ENCODE measurements around the gene PORCN.

Gene PORCN

GRCh38 chrX:48476919-48477318, 31.9 kb upstream of the PORCN start:
- no peak for DNase-seq (ENCODE audit: low read depth in 2 of 2)

- DNase-seq (ENCODE audit: low read depth in 2 of 2): no peak
Measured at GRCh38 chrX:48477960-48478755, 30.6 kb upstream of the PORCN start.

GRCh38 chrX:48478806-48479205, 30.0 kb upstream of the PORCN start:
- no peak for DNase-seq (ENCODE audit: low read depth in 2 of 2)

- DNase-seq (ENCODE audit: low read depth in 2 of 2): no peak
Measured at GRCh38 chrX:48480142-48480541, 28.6 kb upstream of the PORCN start.

- no peak for DNase-seq (ENCODE audit: low read depth in 2 of 2)
Measured at GRCh38 chrX:48480583-48480982, 28.2 kb upstream of the PORCN start.

GRCh38 chrX:48482526-48482925, 26.3 kb upstream of the PORCN start:
- DNase-seq (ENCODE audit: low read depth in 2 of 2): no peak

- no peak for DNase-seq (ENCODE audit: low read depth in 2 of 2)
Measured at GRCh38 chrX:48487362-48487798, 21.4 kb upstream of the PORCN start.

- no peak for DNase-seq (ENCODE audit: low read depth in 2 of 2)
Measured at GRCh38 chrX:48488034-48488433, 20.8 kb upstream of the PORCN start.

- DNase-seq (ENCODE audit: low read depth in 2 of 2): no peak
Measured at GRCh38 chrX:48489296-48489695, 19.5 kb upstream of the PORCN start.

- no peak for DNase-seq (ENCODE audit: low read depth in 2 of 2)
Measured at GRCh38 chrX:48489892-48490291, 18.9 kb upstream of the PORCN start.

- DNase-seq (ENCODE audit: low read depth in 2 of 2): no peak
Measured at GRCh38 chrX:48490661-48491060, 18.1 kb upstream of the PORCN start.

GRCh38 chrX:48491809-48492208, 17.0 kb upstream of the PORCN start:
- no peak for DNase-seq (ENCODE audit: low read depth in 2 of 2)

- DNase-seq (ENCODE audit: low read depth in 2 of 2): no peak
Measured at GRCh38 chrX:48492293-48492910, 16.4 kb upstream of the PORCN start.

GRCh38 chrX:48493890-48494364, 14.9 kb upstream of the PORCN start:
- DNase-seq (ENCODE audit: low read depth in 2 of 2): no peak

- DNase-seq (ENCODE audit: low read depth in 2 of 2): no peak
Measured at GRCh38 chrX:48496660-48497059, 12.1 kb upstream of the PORCN start.

- no peak for DNase-seq (ENCODE audit: low read depth in 2 of 2)
Measured at GRCh38 chrX:48497871-48498270, 10.9 kb upstream of the PORCN start.

GRCh38 chrX:48498374-48498809, 10.4 kb upstream of the PORCN start:
- no peak for DNase-seq (ENCODE audit: low read depth in 2 of 2)

GRCh38 chrX:48504261-48504660, 4.5 kb upstream of the PORCN start:
- DNase-seq (ENCODE audit: low read depth in 2 of 2): no peak

- no peak for DNase-seq (ENCODE audit: low read depth in 2 of 2)
Measured at GRCh38 chrX:48505481-48505880, 3.3 kb upstream of the PORCN start.

GRCh38 chrX:48507246-48507645, 1.5 kb upstream of the PORCN start:
- DNase-seq (ENCODE audit: low read depth in 2 of 2): no peak

GRCh38 chrX:48509245-48509590, 426 bp downstream of the PORCN start:
- DNase-seq (ENCODE audit: low read depth in 2 of 2): no peak

- DNase-seq (ENCODE audit: low read depth in 2 of 2): no peak
Measured at GRCh38 chrX:48509619-48510018, 827 bp downstream of the PORCN start.

- DNase-seq (ENCODE audit: low read depth in 2 of 2): no peak
Measured at GRCh38 chrX:48511560-48511959, 2.8 kb downstream of the PORCN start.
